HG02588 (cell line): ENCODE measurements around the gene CDC20B.

Experiments
- ATAC-seq: cut with Tn5 transposase; IDR thresholded peaks from one replicate; pipeline ENCODE4 v1.9.1; 2021; ENCODE audit warnings: mild to moderate bottlenecking, moderate library complexity; ENCODE audit not compliant: unreplicated experiment

The CDC20B gene, protein sequence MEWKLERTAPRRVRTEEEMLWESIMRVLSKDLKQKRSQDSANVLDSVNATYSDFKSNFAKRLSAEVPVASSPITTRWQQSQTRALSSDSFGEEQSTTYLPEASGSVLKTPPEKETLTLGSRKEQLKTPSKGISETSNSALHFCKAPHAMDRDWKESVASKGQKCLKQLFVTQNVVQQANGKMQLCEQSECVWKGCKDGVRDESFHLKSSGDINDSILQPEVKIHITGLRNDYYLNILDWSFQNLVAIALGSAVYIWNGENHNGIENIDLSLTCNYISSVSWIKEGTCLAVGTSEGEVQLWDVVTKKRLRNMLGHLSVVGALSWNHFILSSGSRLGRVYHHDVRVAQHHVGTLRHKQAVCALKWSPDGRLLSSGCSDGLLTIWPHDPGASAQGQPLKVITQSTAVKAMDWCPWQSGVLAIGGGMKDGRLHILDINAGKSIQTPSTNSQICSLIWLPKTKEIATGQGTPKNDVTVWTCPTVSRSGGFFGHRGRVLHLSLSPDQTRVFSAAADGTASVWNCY

DNA sequence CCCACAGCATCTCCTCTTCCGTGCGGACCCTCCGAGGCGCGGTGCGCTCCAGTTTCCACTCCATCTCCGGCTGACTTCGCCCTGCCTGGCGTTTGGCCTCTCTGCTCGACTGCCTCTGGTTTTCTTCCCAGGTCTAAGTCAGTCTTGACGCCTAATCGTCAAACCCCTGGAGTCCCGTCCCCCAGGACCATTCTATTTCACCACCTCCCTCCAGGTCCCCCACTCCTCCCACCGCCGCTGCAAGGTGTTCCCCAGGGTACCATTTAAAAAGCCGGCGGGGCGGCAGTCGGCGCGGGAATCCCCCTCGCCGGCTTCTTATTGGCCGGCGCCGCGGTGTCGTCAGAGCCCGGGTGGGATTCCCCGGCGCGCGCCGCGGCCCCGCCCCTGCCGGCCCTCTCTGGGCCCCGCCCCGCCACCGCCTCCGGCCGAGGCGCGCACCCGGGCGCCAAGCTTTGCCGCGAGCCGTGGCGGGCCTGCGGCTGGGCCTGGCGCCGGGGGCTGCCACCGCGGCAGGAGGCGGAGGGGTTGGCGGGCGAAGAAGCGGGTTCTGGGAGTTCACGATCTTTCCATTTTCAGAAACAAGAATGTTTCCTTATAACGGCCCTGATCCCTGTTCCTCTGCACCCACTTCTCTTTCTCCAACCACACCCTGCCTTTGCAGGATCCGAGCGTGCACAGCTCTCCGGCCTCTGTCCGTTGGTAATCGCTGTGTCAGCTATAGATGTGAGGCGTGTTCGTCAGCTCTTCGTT is at the start of gene CDC20B:
CDC20B (minus strand) TSS at position 241 of the 750 bp plus-strand sequence; CDS start at position 64, 177 bp downstream.
- peak; percentile 95 for ATAC-seq

DNA sequence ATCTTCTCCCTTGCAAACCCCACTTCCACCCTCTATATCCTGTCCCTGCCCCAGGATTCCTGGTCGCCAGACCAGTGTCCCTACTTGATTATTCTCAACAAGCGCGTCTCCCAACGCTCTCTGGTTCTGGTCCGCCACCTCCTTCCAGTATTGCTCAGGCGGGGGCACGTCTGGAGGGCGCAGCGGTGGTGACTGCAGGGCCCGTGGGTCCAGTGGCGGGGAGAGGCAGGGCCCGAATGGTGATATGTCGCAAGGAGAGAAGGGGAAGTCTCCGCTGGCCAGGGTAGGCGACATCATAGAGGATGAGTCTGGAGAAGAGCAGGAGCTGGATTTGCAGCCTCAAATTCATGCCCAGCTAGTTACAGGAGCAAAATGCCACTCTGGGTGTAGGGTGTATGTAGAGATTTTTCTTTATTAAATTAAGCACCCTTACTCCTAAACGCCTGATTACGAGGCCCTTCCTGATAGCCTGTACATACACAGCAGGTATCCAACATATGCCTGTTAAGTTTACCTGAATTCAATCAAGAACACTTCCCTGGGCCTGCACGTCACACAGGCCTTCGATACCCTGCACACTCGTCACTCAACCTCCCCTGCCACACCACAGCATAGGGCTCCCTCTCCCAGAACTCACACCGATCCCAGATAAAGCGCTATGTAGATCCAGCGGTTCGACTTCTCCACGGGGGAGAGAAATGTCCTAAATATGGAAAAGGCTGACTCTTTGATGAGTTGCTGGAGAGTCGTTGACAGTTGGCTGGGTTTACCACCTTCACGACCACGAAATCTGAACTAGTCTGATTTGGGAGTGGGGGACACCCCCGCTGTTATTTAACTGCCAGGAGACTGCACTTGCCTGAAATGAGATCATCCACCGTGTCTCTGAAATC is 49.4 kb upstream of the CDC20B start:
- no peak for ATAC-seq

DNA sequence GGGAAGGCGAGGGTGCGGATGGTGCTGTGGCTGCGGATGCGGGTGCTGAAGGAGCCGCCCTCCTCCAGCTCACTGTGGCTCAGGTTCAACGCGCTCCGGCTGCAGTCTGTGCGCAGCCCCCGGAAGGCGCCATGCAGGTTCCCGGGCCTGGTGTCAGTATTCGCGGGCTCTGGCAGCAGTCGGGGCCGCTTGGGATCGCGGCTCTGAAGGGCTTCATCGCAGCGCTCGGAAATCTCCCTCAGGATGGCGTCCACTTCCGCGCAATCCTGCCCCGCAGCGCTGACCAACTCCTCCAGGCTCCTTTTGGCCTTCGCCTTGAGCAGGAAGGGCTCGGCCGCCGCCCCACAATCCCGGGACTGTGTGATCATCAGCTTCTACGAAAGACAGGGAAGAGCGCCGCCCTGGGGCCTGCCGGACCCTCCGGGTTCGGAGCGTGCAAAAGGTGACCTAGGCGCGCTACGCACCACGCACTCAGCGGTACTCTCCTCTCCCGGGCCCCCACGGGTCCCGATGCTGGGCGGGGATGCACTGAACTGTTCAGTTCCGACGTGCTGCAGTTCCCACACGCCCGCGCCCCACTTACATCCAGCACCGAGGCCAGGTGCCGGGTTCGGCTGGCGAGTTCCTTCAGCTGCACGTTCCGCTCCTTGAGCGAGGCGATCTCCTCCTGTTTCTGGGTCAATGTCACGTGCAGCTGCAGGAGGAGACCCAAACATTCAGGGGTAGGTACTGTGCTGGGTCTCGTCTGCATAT is 47.6 kb upstream of the CDC20B start:
- no peak for ATAC-seq

DNA sequence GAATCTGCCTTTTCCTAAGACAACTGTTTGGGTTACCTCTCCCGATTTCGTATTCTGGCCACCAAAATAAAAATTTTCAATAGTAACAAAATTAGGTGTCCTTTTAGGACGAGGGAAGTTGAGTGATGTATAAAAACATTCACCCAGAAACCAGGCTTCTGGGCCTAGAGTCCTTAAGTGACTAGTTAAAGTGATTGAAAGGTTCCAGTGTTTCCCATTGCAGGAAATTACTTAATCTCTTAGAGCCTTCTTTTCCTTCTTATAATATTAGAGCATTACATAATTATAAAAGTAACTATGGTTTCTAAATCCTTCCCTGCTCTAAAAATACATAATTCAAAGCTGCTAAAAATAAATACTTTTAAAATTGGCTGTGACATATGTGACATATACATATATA is 46.8 kb upstream of the CDC20B start:
- ATAC-seq = no peak

DNA sequence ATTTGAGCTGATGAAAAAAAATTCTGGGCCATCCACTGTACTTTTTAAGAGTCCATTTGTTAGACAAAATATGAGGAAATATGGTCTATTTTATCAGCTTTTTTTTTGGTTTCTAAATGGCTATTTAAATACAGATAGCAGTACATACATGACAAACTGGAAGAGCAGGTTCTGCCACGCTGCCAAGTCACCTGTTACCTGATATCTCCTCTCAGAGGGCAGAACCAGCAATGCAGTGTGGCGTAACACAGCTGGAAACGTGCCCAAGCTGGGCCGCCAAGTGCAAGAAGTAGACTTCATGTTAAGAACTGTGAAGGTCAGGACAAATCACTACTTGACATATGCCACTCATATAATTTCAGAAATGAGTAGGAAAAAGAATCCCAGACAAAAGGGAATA is 46.0 kb upstream of the CDC20B start:
- ATAC-seq = no peak

DNA sequence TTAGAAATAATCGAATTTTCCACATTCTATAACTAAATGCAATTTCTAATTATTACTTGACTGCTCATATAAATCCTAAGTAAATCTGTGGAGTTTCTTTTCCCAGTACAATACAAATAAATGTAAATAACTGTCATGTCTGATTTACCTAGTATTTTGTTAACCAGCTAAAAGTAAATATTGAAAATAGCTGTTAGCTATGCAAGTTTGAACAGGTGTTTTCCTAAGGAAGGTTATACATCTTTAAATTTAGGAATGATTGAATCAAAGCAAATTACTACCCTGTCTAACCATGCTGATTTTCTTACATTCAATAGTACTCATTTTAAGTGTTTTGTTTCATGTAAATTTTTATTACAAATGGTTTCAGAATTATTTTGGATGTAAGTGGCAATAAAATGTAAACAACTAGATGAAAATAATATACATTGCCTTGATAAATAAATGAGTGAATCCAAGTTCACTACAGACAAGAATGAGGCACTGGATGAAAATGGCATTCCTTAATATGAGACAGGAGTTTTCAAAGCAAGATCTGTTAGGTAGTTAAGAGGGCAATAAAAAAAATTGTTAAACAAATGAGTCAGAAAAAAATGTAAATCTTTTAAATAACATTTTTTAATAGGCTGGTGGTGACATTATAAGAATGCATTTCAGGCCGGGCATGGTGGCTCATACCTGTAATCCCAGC is 38.4 kb upstream of the CDC20B start:
- no peak for ATAC-seq

DNA sequence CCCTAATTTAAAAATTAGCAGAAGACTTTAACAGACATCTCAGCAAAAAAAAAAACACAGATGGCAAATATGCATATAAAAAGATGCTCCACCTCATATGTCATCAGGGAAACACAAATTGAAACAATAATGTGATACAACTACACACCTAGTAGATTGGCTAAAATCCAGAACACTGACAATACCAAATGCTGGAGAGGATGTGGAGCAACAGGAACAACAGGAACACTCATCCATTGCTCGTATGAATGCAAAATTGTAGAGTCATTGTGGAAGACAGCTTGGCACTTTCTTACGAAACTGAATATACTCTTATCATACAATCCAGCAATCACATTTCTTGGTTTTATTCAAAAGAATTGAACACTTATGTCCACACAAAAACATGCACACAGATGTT is 32.0 kb upstream of the CDC20B start:
- ATAC-seq = no peak

DNA sequence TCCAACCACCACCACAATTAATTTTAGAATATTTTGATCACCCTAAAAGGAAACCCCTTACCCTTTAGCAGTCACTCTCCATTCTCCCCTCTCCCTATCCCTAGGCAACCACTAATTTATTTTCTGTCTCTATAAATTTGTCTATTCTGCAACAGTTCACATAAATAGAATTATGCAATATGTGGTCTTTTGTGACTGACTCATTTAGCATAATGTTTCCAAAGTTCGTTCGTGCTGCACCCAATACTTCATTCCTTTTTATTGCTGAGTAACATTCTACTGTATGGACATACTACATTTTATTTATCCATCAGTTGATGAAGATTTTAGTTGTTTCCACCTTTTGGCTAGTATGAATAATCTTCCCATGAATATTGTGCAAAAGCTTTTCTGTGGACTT is 18.2 kb upstream of the CDC20B start:
- no peak for ATAC-seq

DNA sequence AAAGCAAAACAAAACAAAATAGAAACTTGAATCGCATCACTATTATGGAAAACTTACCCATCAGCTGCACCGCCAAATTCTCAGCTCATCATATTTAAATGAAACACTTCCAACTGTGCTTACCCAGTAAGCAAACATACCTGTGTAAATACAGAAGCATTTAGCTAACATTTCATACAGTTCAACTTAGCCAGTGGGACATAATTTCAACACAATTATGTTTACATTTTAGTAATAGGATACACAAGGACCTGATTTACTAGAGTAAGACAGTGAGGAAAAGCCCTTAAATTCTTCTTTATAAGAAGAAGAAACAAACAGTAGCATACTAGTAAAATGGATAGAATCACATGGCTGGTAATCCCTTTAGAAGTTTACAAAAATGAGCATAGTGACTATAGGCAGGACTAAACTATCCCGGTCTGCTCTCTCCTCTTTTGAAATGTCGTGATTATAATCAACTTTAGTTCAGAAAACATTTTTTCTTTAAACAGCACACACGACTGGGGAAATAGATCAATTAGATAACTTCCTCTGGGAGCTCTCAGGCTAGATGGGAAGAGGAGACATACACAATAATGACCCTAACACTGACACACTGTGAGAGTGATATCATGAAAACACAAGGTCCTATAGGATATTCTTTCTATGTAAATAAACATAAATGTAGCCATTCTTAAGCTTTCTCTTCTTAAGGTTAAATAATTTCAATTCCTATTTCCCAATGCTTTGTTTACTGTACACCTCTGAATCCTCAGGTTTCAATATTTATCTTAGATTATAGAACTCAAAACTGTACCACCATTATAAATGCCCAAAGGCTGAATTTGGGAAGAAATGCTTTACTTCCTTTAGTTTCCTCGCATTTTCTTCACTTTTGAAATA is 15.9 kb upstream of the CDC20B start:
- ATAC-seq = no peak

DNA sequence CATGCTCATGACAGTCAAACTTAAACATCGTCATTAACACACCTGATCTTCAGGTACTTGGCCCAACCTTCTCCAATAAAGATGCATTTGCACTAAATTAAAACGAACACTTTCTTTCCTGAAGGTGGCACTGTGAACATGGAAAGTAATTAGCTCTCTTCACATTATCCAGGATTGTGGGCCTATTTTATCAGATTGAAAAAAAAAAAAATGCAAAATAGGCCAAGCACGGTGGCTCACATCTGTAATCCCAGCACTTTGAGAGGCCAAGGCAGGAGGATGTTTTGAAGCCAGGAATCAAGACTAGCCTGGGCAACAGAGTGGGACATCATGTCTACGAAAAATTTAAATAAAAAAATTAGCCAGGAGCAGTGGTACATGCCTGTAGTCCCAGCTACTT is 14.4 kb upstream of the CDC20B start:
- ATAC-seq = no peak

DNA sequence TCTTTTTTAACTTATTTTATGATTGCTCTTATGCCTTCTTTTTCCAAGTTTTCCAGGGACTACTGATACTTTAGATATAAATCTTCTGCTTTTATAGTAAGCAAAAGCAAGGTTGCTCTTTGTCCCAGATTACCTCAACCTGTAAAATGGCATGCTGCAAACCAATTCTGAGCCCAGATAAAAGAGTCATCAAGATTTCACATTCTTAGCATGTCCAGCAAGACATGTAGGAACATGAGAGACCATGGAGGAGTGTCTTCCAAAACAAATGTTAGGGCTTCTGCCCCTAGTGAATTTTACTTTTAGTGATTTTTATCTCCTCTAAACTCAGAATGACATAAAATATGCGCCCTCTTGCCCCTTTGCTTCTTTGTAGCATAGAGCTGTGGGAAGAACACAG is 7.0 kb upstream of the CDC20B start:
- ATAC-seq = no peak

DNA sequence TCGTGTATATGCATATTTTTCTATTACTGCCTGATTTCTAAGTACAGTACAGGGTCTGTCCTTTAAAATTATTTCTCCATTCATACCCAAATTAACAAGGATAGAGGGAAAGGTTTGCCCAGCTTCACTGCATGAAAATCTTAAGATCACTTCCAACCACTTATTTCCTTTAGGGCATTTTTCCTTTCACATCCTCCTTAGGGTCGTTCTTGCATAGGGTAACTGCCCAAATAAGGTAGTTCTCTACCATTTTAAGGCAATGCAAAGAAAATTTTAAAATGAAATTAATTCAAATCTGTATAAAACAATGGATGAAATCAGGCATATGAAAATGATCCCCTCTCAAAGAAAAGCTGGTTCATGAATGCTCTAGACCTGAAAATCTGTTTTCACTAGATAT is 4.1 kb upstream of the CDC20B start:
- no peak for ATAC-seq

DNA sequence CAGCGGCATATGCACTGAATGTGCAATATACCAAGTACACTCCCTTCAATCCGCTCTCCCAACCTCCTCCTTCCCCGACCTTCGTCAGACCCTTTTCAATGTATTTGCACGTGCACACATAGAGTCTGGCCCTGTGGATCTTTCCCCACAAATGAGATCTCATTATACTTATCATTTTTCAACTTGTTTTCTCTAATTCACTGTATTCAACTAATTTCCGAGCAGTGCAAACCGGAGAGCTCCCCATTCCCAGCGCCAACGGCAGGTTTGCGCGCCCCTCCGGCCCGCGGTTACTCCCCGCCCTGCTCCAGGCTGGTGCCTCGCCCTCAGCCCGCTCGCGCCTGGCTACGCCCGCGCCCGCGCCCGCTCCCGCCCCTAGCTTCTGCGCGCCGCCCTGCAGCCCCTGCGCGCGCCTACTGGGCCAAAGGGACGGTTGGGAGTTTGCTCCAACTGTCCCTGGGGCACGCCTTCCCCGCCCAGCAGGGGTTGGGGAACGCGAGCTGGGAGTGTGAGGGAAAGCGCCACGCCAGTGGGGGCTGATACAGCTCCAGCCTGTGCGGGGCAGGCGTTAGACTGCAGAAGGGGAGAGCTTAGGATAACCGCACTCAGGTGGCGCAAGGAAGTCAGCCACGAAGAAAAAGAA is 3.3 kb upstream of the CDC20B start:
- no peak for ATAC-seq

DNA sequence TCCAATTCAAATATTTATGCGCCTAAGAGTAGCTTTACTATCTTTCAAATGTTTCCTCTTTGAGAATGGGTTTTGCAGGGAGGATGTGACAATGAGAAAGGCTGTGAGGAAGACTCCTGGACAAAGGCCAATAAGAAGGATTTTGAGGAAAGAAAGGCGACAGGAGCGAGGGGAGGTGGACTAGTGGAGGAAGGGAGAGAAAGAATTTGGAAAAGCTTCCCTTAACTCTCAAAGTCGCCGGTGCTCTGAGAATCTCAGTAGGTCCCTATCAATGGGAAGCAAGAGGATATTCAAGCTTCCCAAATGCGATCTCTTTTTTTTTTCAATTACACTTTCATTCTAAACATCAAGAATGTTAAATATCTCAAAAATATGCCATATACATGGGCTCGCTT is 2.8 kb upstream of the CDC20B start:
- no peak for ATAC-seq

DNA sequence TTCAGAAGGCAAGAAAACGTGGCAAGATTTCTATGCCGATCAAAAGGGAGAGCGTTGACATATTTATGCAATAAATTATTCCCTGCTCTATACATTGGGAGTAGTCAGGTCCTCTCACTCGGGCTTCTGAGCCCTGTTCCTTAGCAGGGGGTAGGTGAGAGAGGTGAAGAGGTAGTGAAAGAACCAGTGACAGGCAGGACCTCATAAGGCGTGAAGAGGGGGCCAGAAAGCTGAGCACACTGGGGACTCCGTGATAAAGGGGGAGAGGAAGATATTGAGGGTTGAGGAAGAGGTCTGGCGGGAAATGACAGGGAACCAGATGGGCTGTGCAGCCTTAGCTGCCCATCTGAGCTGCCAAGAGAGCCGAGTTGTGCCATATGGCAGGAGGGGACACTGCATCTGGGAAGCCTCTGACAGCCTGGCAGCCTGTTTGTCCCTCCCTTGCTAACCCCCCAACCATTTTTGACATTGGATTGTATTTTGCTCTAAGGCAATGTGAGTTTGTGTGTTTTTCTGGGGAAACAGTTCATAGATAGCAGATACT is 782 bp upstream of the CDC20B start:
- ATAC-seq = peak; percentile 12

DNA sequence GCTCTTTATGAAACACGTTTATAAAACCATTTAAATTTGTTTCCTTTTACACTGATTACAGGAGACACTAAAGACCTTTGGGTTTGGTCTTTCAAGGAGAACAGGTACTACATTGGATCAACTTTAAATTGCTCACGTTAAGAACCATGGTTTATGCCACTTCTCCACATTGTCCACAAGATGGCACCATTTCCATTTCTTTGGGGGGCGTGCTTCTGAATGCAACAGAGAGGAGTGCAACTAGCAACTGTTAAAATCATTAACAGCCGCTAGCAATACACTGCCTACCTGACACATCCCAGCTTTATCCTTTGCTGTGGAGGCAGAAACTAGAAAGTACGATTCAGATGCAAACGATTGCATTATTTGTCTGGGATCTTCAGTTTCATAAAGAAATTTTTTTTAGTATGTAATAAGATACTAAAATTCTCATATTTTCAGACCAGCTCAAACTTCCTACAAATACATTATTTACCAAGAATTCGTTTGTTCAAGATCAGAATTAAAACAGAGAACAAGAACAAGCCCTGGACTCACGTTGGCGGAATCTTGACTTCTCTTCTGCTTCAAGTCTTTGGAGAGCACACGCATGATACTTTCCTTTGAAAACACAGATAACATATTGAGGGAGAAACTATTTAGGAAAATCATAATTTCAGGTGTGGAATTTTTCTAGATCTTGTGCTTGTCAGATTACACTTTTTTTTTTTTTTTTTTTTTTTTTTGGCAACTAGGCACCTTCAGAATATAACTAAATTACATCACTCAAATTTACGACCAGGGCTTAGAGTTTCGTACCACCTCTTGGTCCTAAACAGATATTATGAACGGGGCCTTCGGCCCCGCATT is 702 bp downstream of the CDC20B start:
- peak; percentile 46 for ATAC-seq

DNA sequence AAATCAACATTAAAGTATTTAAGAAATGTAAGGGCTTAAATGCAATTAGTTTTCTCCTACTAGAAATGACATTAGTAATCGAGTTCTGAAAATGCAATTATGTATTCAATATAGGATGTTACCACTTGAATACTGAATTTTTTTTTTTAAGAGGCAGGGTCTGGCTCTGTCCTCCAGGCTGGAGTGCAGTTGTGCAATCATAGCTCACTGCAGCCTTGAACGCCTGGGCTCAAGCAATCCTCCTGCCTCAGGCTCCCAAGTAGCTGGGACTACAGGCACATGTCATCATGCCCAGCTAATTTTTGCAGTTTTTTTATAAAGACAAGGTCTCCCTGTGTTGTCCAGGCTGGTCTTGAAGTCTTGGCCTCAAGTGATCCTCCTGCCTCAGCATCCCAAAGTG is 1.5 kb downstream of the CDC20B start:
- no peak for ATAC-seq
